GM19099 (cell line): ENCODE data around the gene RAD50.

Source experiments
- POLR2A ChIP-seq: IDR thresholded peaks from 3 replicates; pipeline ENCODE4 v1.6.1; 2011; ENCODE audit warnings: low read depth; ENCODE audit not compliant: insufficient read length; ENCODE audit errors: extremely low read depth

The RAD50 gene

GRCh38 chr5:132556763-132557477, at the start of gene RAD50:
RAD50 (plus strand) TSS chr5:132556977; CDS start chr5:132557325, 348 bp downstream.
- peak; percentile 94 for TF ChIP-seq POLR2A

GRCh38 chr5:132510076-132510475, 46.7 kb upstream of the RAD50 start:
- no peak for TF ChIP-seq POLR2A

GRCh38 chr5:132525299-132525724, 31.5 kb upstream of the RAD50 start:
- TF ChIP-seq POLR2A, result no peak

- TF ChIP-seq POLR2A, result no peak
Observed at GRCh38 chr5:132526290-132526973, 30.3 kb upstream of the RAD50 start.

GRCh38 chr5:132526974-132527564, 29.7 kb upstream of the RAD50 start:
- no peak for TF ChIP-seq POLR2A

GRCh38 chr5:132528021-132528420, 28.8 kb upstream of the RAD50 start:
- TF ChIP-seq POLR2A, result no peak

GRCh38 chr5:132528866-132529634, 27.7 kb upstream of the RAD50 start:
- no peak for TF ChIP-seq POLR2A

GRCh38 chr5:132530946-132531345, 25.8 kb upstream of the RAD50 start:
- TF ChIP-seq POLR2A, result no peak

GRCh38 chr5:132539716-132540115, 17.1 kb upstream of the RAD50 start:
- TF ChIP-seq POLR2A, result no peak

- TF ChIP-seq POLR2A, result no peak
Observed at GRCh38 chr5:132540149-132540548, 16.6 kb upstream of the RAD50 start.

- no peak for TF ChIP-seq POLR2A
Observed at GRCh38 chr5:132540764-132541163, 16.0 kb upstream of the RAD50 start.

- TF ChIP-seq POLR2A, result no peak
Observed at GRCh38 chr5:132543472-132544201, 13.1 kb upstream of the RAD50 start, which contains the start of gene IL5. IL5 (minus strand) TSS chr5:132543522; CDS start chr5:132543478, 44 bp downstream.

- TF ChIP-seq POLR2A, result no peak
Observed at GRCh38 chr5:132546108-132546507, 10.7 kb upstream of the RAD50 start.

- TF ChIP-seq POLR2A, result no peak
Observed at GRCh38 chr5:132547269-132547668, 9.5 kb upstream of the RAD50 start.
